ENCODE results near the gene BANK1.

- TF ChIP-seq RFX5 (IDR thresholded peaks at IDR 0.05; ENCODE audit: low read depth, low read length) (no peak), BHLHE40 (IDR thresholded peaks at IDR 0.05; ENCODE audit: low read depth, low read length) (no peak), POLR2A (IDR thresholded peaks at IDR 0.05; ENCODE audit: low read depth, low read length) (no peak), RAD21 (IDR thresholded peaks at IDR 0.05; ENCODE audit: low read length) (no peak), RCOR1 (IDR thresholded peaks at IDR 0.05; ENCODE audit: insufficient replicate concordance, low read length) (no peak)
- TF ChIP-seq, protein P1, sequence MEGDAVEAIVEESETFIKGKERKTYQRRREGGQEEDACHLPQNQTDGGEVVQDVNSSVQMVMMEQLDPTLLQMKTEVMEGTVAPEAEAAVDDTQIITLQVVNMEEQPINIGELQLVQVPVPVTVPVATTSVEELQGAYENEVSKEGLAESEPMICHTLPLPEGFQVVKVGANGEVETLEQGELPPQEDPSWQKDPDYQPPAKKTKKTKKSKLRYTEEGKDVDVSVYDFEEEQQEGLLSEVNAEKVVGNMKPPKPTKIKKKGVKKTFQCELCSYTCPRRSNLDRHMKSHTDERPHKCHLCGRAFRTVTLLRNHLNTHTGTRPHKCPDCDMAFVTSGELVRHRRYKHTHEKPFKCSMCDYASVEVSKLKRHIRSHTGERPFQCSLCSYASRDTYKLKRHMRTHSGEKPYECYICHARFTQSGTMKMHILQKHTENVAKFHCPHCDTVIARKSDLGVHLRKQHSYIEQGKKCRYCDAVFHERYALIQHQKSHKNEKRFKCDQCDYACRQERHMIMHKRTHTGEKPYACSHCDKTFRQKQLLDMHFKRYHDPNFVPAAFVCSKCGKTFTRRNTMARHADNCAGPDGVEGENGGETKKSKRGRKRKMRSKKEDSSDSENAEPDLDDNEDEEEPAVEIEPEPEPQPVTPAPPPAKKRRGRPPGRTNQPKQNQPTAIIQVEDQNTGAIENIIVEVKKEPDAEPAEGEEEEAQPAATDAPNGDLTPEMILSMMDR (conservative IDR thresholded peaks at IDR 0.05; ENCODE audit: low read depth, low read length): no peak
- TF ChIP-seq, protein P2, sequence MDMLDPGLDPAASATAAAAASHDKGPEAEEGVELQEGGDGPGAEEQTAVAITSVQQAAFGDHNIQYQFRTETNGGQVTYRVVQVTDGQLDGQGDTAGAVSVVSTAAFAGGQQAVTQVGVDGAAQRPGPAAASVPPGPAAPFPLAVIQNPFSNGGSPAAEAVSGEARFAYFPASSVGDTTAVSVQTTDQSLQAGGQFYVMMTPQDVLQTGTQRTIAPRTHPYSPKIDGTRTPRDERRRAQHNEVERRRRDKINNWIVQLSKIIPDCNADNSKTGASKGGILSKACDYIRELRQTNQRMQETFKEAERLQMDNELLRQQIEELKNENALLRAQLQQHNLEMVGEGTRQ (IDR thresholded peaks at IDR 0.05; ENCODE audit: low read depth, low read length): no peak
Measured at GRCh38 chr4:102080184-102080583, 289.7 kb downstream of the BANK1 start.
